HG03469 (cell line): Measurements from ENCODE around the gene ST7.
"Not testable (repeated sequence)": the region's sequence is repeated elsewhere in the genome, so short reads cannot be mapped to it uniquely, and the experiment has no call there.

Source experiments
- ATAC-seq: cut with Tn5 transposase; IDR thresholded peaks from one replicate; pipeline ENCODE4 v1.9.1; 2021; ENCODE audit warnings: mild to moderate bottlenecking, moderate library complexity, moderate number of reproducible peaks; ENCODE audit not compliant: unreplicated experiment

ST7 gene

GRCh38 chr7:117023325-117023854 lies 70.1 kb downstream of the ST7 start:
- ATAC-seq, result peak; percentile 70

- no peak for ATAC-seq
These were observed 71.5 kb downstream of the ST7 start for GRCh38 chr7:117024811-117025210.

- ATAC-seq, result no peak
These were observed 72.6 kb downstream of the ST7 start for GRCh38 chr7:117025891-117026290.

GRCh38 chr7:117030346-117030745 lies 77.0 kb downstream of the ST7 start:
- ATAC-seq, result not testable (repeated sequence)

GRCh38 chr7:117030793-117031192 lies 77.5 kb downstream of the ST7 start:
- ATAC-seq, result not testable (repeated sequence)

- no peak for ATAC-seq
These were observed 79.5 kb downstream of the ST7 start for GRCh38 chr7:117032810-117033209.

GRCh38 chr7:117034851-117035464 lies 81.7 kb downstream of the ST7 start:
- no peak for ATAC-seq

GRCh38 chr7:117035465-117035862 lies 82.2 kb downstream of the ST7 start:
- no peak for ATAC-seq

GRCh38 chr7:117036053-117036669 lies 82.9 kb downstream of the ST7 start:
- ATAC-seq, result no peak

GRCh38 chr7:117036836-117037235 lies 83.5 kb downstream of the ST7 start:
- no peak for ATAC-seq

- ATAC-seq, result no peak
These were observed 85.1 kb downstream of the ST7 start for GRCh38 chr7:117038408-117038807.

- ATAC-seq, result peak; percentile 87
These were observed 87.7 kb downstream of the ST7 start for GRCh38 chr7:117041007-117041406.

GRCh38 chr7:117041822-117042221 lies 88.5 kb downstream of the ST7 start:
- ATAC-seq, result no peak

- no peak for ATAC-seq
These were observed 90.0 kb downstream of the ST7 start for GRCh38 chr7:117043108-117043825.

- ATAC-seq, result no peak
These were observed 91.4 kb downstream of the ST7 start for GRCh38 chr7:117044664-117045063.

- ATAC-seq, result no peak
These were observed 92.8 kb downstream of the ST7 start for GRCh38 chr7:117045927-117046710.

GRCh38 chr7:117047496-117047895 lies 94.2 kb downstream of the ST7 start:
- no peak for ATAC-seq

GRCh38 chr7:117048114-117048866 lies 95.0 kb downstream of the ST7 start:
- no peak for ATAC-seq

- no peak for ATAC-seq
These were observed 95.6 kb downstream of the ST7 start for GRCh38 chr7:117048882-117049281.

GRCh38 chr7:117051808-117052207 lies 98.5 kb downstream of the ST7 start:
- ATAC-seq, result no peak
